OCI-LY3 (cell line): ENCODE results near the gene SHC3.
A peak's percentile ranks its signal among the peaks of the same experiment; 100 is the strongest.

Experiments used
- H2AFZ ChIP-seq: fragments of 200-600, 300-600 bp; shearing (Covaris generic); 2 replicates; pipeline ENCODE4 v1.6.0; 2014; ENCODE audit warnings: antibody characterized with exemption, low read depth, low read length
- H3K27ac ChIP-seq: fragments of 200-600, 300-600 bp; sonication (generic); 2 replicates; pipeline ENCODE4 v1.5.1; 2014; ENCODE audit warnings: mild to moderate bottlenecking, low read length, moderate library complexity, mixed read lengths
- H3K27me3 ChIP-seq: fragments of 200-600, 300-600 bp; sonication (generic); 2 replicates; pipeline ENCODE4 v1.6.1; 2014; ENCODE audit warnings: low read depth, low read length, mixed read lengths
- H3K36me3 ChIP-seq: fragments of 200-600, 300-600 bp; sonication (generic); replicated peaks from 2 replicates; pipeline ENCODE3; 2014; ENCODE audit warnings: low read depth, low read length, mixed read lengths
- H3K4me1 ChIP-seq: fragments of 300-600, 200-600 bp; sonication (generic); 2 replicates; pipeline ENCODE4 v1.6.1; 2014; ENCODE audit warnings: low read length, mixed read lengths
- H3K4me2 ChIP-seq: fragments of 200-600, 300-600 bp; sonication (generic); 2 replicates; pipeline ENCODE4 v1.6.1; 2014; ENCODE audit warnings: low read length, mixed read lengths
- H3K4me3 ChIP-seq: fragments of 300-600, 200-600 bp; sonication (generic); 2 replicates; pipeline ENCODE4 v1.5.1; 2014; ENCODE audit warnings: antibody characterized with exemption, mild to moderate bottlenecking, low read length, moderate library complexity
- H3K79me2 ChIP-seq: fragments of 300-600, 200-600 bp; shearing (Covaris generic); 2 replicates; pipeline ENCODE4 v1.6.1; 2014; ENCODE audit warnings: mild to moderate bottlenecking, low read length, mixed read lengths
- H3K9ac ChIP-seq: fragments of 300-600, 200-600 bp; shearing (Covaris generic); 2 replicates; pipeline ENCODE4 v1.6.0; 2014; ENCODE audit warnings: mild to moderate bottlenecking, low read length, moderate library complexity
- H3K9me3 ChIP-seq: fragments of 200-600, 300-600 bp; shearing (Covaris generic); 2 replicates; pipeline ENCODE4 v1.6.1; 2014; ENCODE audit warnings: low read length, mixed read lengths; ENCODE audit not compliant: insufficient read depth
- H4K20me1 ChIP-seq: fragments of 200-600, 300-600 bp; sonication (generic); 2 replicates; pipeline ENCODE4 v1.6.1; 2016; ENCODE audit warnings: low read length, mixed read lengths; ENCODE audit not compliant: insufficient read depth
- CTCF ChIP-seq: fragments of 200-600, 300-600 bp; sonication (generic); IDR thresholded peaks from 2 replicates; pipeline ENCODE4 v1.5.1; 2014; ENCODE audit warnings: antibody characterized with exemption, low read length, low read depth
- EZH2phosphoT487 ChIP-seq: fragments of 200-600 bp; shearing (Covaris generic); IDR thresholded peaks from 2 replicates; pipeline ENCODE4 v1.6.1; 2018; ENCODE audit warnings: antibody characterized with exemption, mixed run types, low read depth

The SHC3 gene

GRCh38 chr9:89174291-89174690, 4.3 kb downstream of the SHC3 start:
- no peak overlapping the region for H3K4me3 ChIP-seq
- no peak overlapping the region for H3K4me2 ChIP-seq

GRCh38 chr9:89173072-89173471, 5.5 kb downstream of the SHC3 start:
- H3K27ac ChIP-seq, result no peak overlapping the region
- no peaks in the 10 kb centered on the region for H3K79me2 ChIP-seq
- TF ChIP-seq EZH2phosphoT487 (no peak), CTCF (no peak)
- H4K20me1 ChIP-seq, result no peaks in the 10 kb centered on the region
- no peak overlapping the region for H3K9ac ChIP-seq
- 0 out of 2 replicates have a peak, but pooled peaks cover 5% of the 10 kb centered on the region for H3K27me3 ChIP-seq
- H3K4me2 ChIP-seq, result no peak overlapping the region
- no peaks in the 10 kb centered on the region for H3K9me3 ChIP-seq
- H3K4me1 ChIP-seq, result no peaks in the 10 kb centered on the region
- no peak overlapping the region for H3K4me3 ChIP-seq
- H2AFZ ChIP-seq, result no peak overlapping the region
- no peaks in the 10 kb centered on the region for H3K36me3 ChIP-seq

More at GRCh38 chr9:89174291-89174690, 4.3 kb downstream of the SHC3 start:
- Histone ChIP-seq H3K27ac (no peak overlapping the region), H3K4me1 (no peaks in the 10 kb centered on the region), H3K27me3 (peaks cover 7% of the 10 kb centered on the region; the same call in 1 of the 2 replicates), H2AFZ (no peak overlapping the region), H3K79me2 (no peaks in the 10 kb centered on the region), H3K36me3 (no peaks in the 10 kb centered on the region), H3K9me3 (no peaks in the 10 kb centered on the region), H4K20me1 (no peaks in the 10 kb centered on the region), H3K9ac (no peak overlapping the region)
- TF ChIP-seq CTCF (no peak), EZH2phosphoT487 (no peak)

- TF ChIP-seq CTCF (no peak), EZH2phosphoT487 (no peak)
- no peaks in the 10 kb centered on the region for H4K20me1 ChIP-seq
- H3K4me2 ChIP-seq, result no peak overlapping the region
- H3K27ac ChIP-seq, result no peak overlapping the region
- H3K9me3 ChIP-seq, result no peaks in the 10 kb centered on the region
- no peak overlapping the region for H2AFZ ChIP-seq
- H3K4me1 ChIP-seq, result no peaks in the 10 kb centered on the region
- no peaks in the 10 kb centered on the region for H3K79me2 ChIP-seq
- H3K4me3 ChIP-seq, result no peak overlapping the region
- no peaks in the 10 kb centered on the region for H3K36me3 ChIP-seq
- H3K9ac ChIP-seq, result no peak overlapping the region
- 0 out of 2 replicates have a peak, but pooled peaks cover 5% of the 10 kb centered on the region for H3K27me3 ChIP-seq
These were observed 6.2 kb downstream of the SHC3 start for GRCh38 chr9:89172398-89172797.

DNA sequence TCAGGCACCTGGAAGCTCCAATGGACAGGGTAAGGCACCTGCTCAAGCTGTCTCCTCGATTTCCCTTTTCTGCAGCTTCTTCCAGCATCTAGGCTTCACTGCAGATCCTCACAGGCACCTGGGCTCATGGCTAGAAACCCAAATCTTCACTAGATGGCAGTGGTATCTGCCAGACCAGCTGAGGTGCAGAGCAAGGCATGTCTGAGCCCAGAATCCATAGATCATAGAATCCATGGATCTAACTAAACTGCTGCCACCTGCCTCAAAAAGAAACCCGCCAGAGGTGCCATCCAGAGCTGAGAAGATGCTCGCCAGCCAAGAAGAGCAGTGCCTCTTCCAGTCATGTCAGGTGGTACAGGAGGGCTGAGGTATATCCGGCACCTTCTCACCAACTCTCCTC, 6.9 kb downstream of the SHC3 start:
- H3K79me2 ChIP-seq, result no peaks in the 10 kb centered on the region
- no peak overlapping the region for H3K9ac ChIP-seq
- no peak overlapping the region for H3K27ac ChIP-seq
- no peak overlapping the region for H3K4me3 ChIP-seq
- no peak overlapping the region for H2AFZ ChIP-seq
- peak; percentile 15; the same call in 1 of the 2 replicates for TF ChIP-seq CTCF
- TF ChIP-seq EZH2phosphoT487, result no peak
- H3K4me1 ChIP-seq, result no peaks in the 10 kb centered on the region
- H3K27me3 ChIP-seq, result 0 out of 2 replicates have a peak, but pooled peaks cover 5% of the 10 kb centered on the region
- no peaks in the 10 kb centered on the region for H3K9me3 ChIP-seq
- no peaks in the 10 kb centered on the region for H4K20me1 ChIP-seq
- H3K36me3 ChIP-seq, result no peaks in the 10 kb centered on the region
- no peak overlapping the region for H3K4me2 ChIP-seq
